ENCODE measurements around the gene LEF1.

DNA sequence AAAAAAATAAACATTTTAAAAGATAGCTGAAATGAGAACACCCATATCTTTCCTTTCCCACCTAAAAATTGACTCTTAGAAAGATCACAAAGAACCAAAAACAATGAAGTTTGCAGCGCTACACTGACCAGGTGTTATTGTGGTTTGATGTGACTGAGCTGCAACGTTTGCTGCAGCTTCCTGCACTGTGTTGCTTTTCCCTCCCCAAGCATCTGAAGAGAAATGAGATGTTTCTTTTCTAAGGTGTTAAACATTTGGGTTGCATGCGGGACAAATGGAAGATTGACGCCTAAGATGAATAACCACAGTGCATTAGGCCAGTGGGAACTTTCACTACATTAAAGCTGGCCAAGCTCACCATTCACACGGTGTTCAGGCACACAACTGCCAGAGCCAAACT, 8.9 kb downstream of the LEF1 start:
- TF ChIP-seq, protein P1, sequence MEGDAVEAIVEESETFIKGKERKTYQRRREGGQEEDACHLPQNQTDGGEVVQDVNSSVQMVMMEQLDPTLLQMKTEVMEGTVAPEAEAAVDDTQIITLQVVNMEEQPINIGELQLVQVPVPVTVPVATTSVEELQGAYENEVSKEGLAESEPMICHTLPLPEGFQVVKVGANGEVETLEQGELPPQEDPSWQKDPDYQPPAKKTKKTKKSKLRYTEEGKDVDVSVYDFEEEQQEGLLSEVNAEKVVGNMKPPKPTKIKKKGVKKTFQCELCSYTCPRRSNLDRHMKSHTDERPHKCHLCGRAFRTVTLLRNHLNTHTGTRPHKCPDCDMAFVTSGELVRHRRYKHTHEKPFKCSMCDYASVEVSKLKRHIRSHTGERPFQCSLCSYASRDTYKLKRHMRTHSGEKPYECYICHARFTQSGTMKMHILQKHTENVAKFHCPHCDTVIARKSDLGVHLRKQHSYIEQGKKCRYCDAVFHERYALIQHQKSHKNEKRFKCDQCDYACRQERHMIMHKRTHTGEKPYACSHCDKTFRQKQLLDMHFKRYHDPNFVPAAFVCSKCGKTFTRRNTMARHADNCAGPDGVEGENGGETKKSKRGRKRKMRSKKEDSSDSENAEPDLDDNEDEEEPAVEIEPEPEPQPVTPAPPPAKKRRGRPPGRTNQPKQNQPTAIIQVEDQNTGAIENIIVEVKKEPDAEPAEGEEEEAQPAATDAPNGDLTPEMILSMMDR (IDR thresholded peaks at IDR 0.05 in 2 of 3, conservative IDR thresholded peaks at IDR 0.05 in 1 of 3; ENCODE audit: insufficient read depth in 2 of 3, low read depth in 1 of 3, low read length in 3 of 3), result no peak
- TF ChIP-seq NBN (IDR thresholded peaks at IDR 0.05; ENCODE audit: low read depth) (no peak), EP300 (IDR thresholded peaks at IDR 0.05; ENCODE audit: low read length) (no peak)
- TF ChIP-seq, protein P2, sequence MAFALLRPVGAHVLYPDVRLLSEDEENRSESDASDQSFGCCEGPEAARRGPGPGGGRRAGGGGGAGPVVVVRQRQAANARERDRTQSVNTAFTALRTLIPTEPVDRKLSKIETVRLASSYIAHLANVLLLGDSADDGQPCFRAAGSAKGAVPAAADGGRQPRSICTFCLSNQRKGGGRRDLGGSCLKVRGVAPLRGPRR (CRISPR knock-in tag; IDR thresholded peaks at IDR 0.05), result no peak

Measured in K562 (cell line).